Spleen (tissue), 11 donors: ENCODE results near the gene EIF5A. TPM values are rescaled to one million over a fixed set of nuclear protein-coding genes. Genes with fewer than 3 reads are reported as not detected.
A peak's percentile ranks its signal among the peaks of the same experiment; 100 is the strongest.

ENCODE experiments used
- DNase-seq: peaks from one replicate; pipeline ENCODE4 v3.0.0-alpha.2; 2020
- H3K27ac ChIP-seq, 8 donors: fragments of 200-600 bp; sonication (generic) in 7 of 8; 1 replicate in 4 of 8; 2 replicates in 4 of 8; pipeline versions ENCODE4 v1.5.0 to v1.8.0; 2016 to 2021; ENCODE audit warnings: inconsistent platforms in 4 of 8, mild to moderate bottlenecking in 4 of 8, moderate library complexity in 1 of 8
- H3K27me3 ChIP-seq, 7 donors: fragments of 200-600 bp; sonication (generic) in 6 of 7; replicated peaks in 1 of 7; 1 replicate in 4 of 7; 2 replicates in 3 of 7; pipeline versions ENCODE4 v1.5.0 to v1.8.0; 2016 to 2021; ENCODE audit warnings: inconsistent platforms in 3 of 7, mild to moderate bottlenecking in 1 of 7
- H3K36me3 ChIP-seq, 6 donors: fragments of 200-600 bp; sonication (generic) in 5 of 6; 1 replicate in 4 of 6; 2 replicates in 2 of 6; pipeline versions ENCODE4 v1.5.0 to v1.8.0; 2016 to 2021; ENCODE audit warnings: inconsistent platforms in 2 of 6
- H3K4me1 ChIP-seq, 6 donors: fragments of 200-600 bp; sonication (generic) in 5 of 6; 1 replicate in 3 of 6; 2 replicates in 3 of 6; pipeline versions ENCODE4 v1.5.0 to v1.8.0; 2016 to 2021; ENCODE audit warnings: inconsistent platforms in 3 of 6
- H3K4me3 ChIP-seq, 8 donors: fragments of 200-600 bp; sonication (generic) in 7 of 8; 1 replicate in 4 of 8; 2 replicates in 4 of 8; pipeline versions ENCODE4 v1.5.0 to v1.8.0; 2016 to 2021; ENCODE audit warnings: inconsistent platforms in 4 of 8, mild to moderate bottlenecking in 4 of 8, moderate library complexity in 2 of 8
- H3K9me3 ChIP-seq, 8 donors: fragments of 200-600 bp; sonication (generic) in 7 of 8; 1 replicate in 4 of 8; 2 replicates in 4 of 8; pipeline versions ENCODE4 v1.5.0 to v1.8.0; 2016 to 2021; ENCODE audit warnings: inconsistent platforms in 4 of 8
- CTCF ChIP-seq, 11 experiments: fragments of 200-600 bp in 7 of 11; fragments of 450-650 bp in 4 of 11; sonication (generic) in 4 of 11; IDR thresholded peaks in 8 of 11; conservative IDR thresholded peaks in 3 of 11; 1 replicate in 7 of 11; 2 replicates in 4 of 11; pipeline versions ENCODE4 v1.4.0 to v1.8.0; 2016 to 2021; ENCODE audit warnings: antibody characterized with exemption in 11 of 11, inconsistent platforms in 4 of 11, mild to moderate bottlenecking in 1 of 11
- POLR2A ChIP-seq, 3 donors: fragments of 450-650 bp; IDR thresholded peaks; one replicate each; pipeline ENCODE4 v1.5.1; 2017; ENCODE audit warnings: antibody characterized with exemption in 3 of 3, mild to moderate bottlenecking in 1 of 3
- POLR2AphosphoS5 ChIP-seq, 3 donors: sonication (generic); formaldehyde crosslinking; IDR thresholded peaks; one replicate each; pipeline ENCODE4 v1.5.1; 2017; ENCODE audit warnings: antibody characterized with exemption in 3 of 3
- WGBS, 5 donors: extraction: QIAGEN DNeasy Blood & Tissue Kit in 3 of 5; methylation state at CpG; one replicate each; pipeline versions ENCODE4 v1.1.5 to v1.1.7; 2013 to 2018; 5-methylcytosine and 5-hydroxymethylcytosine counted together
- intact Hi-C: fragments of 100-400 bp; cut with DNase I; formaldehyde crosslinking; loops from one replicate; pipeline ENCODE4 v1.15.0; 2023; ENCODE audit warnings: low total_unique reads
- polyA plus RNA-seq, 3 donors: library from polyadenylated mRNA; stranded (reverse); fragments of 200-250 nt; gene quantifications; one replicate each; pipeline ENCODE4 v1.2.1, GENCODE V29; 2013
- total RNA-seq, 7 donors: library from RNA; depleted of rRNA in 3 of 7; stranded (reverse); fragments of >200 nt in 3 of 7; fragmentation: NEBNext Ultra II Directional in 4 of 7; extraction: Animal tissue kit (Norgen Biotek cat#: 25700) in 4 of 7; gene quantifications; one replicate each; pipeline versions ENCODE4 v1.1.0 to v1.2.1, GENCODE V29; 2016 to 2021
- donor health status: healthy with polysubstance abuse.
- donor health status: DM: no; HTN: no; CAD: no; lungs with moderate emphysema.
- donor health status: DM: no; HTN: no; CAD: no.
- donor health status: Bipolar disorder and iron deficiency.
- donor health status: healthy.
- donor health status: DM: no; HTN: no; CAD: no.
- donor health status: DM: yes; HTN: yes; CAD: no.

The EIF5A gene
- total and polyA plus RNA-seq, 10 donors: 117 to 426 (median 268) TPM

GRCh38 chr17:7314719-7315569, 7.5 kb downstream of the EIF5A start, which contains the start of gene GPS2:
TSS of gene GPS2 (minus strand) at chr17:7315360. CDS start at chr17:7315052, 308 bp downstream.
- peaks cover 0 to 85% (median 64%) of the 10 kb centered on the region in 6 donors for H3K36me3 ChIP-seq
- H3K27me3 ChIP-seq: no peaks in the 10 kb centered on the region
- WGBS, 5 donors: 0 to 1% (median 0%) methylated on average over 19 to 95 of the region's 95 CpGs
- peaks cover 28 to 70% (median 55%) of the 10 kb centered on the region in 6 donors for H3K4me1 ChIP-seq
- intact Hi-C loops: no loop called here
- peak within 1 kb of the TSS; percentile 75 to 96 (median 88) for H3K4me3 ChIP-seq
- H3K9me3 ChIP-seq: no peaks in the 10 kb centered on the region
- H3K27ac ChIP-seq: peak within 1 kb of the TSS; percentile 93 to 99 (median 97)
- DNase-seq: peak; percentile 98
- TF ChIP-seq POLR2AphosphoS5 (IDR thresholded peaks at IDR 0.05): peak; percentile 98 to 99 (median 99)
- TF ChIP-seq POLR2A (IDR thresholded peaks at IDR 0.05): peak; percentile 43 to 63 (median 54)
- peak in 1 of 11 experiments; percentile 24 for TF ChIP-seq CTCF (IDR thresholded peaks at IDR 0.05 in 8 of 11, conservative IDR thresholded peaks at IDR 0.05 in 3 of 11)

GRCh38 chr17:7315570-7316235, 8.3 kb downstream of the EIF5A start:
- no peak for TF ChIP-seq CTCF (IDR thresholded peaks at IDR 0.05 in 8 of 11, conservative IDR thresholded peaks at IDR 0.05 in 3 of 11)
- no peak for TF ChIP-seq POLR2AphosphoS5 (IDR thresholded peaks at IDR 0.05)
- no peak for TF ChIP-seq POLR2A (IDR thresholded peaks at IDR 0.05)
- Histone ChIP-seq H3K27me3 (no peaks in the 10 kb centered on the region), H3K27ac (peak overlapping the region; percentile 93 to 99 (median 97)), H3K36me3 (peaks cover 0 to 85% (median 64%) of the 10 kb centered on the region in 6 donors), H3K4me1 (peaks cover 21 to 62% (median 47%) of the 10 kb centered on the region in 6 donors), H3K4me3 (peak overlapping the region; percentile 75 to 96 (median 88)), H3K9me3 (no peaks in the 10 kb centered on the region)
- intact Hi-C loops: no loop called here
- WGBS, 5 donors: 26 to 47% (median 40%) methylated on average over 23 to 30 of the region's 30 CpGs
- DNase-seq: peak; percentile 84

GRCh38 chr17:7317161-7317803, 9.9 kb downstream of the EIF5A start:
- Histone ChIP-seq H3K27me3 (no peaks in the 10 kb centered on the region), H3K9me3 (no peaks in the 10 kb centered on the region), H3K36me3 (peaks cover 0 to 85% (median 65%) of the 10 kb centered on the region in 6 donors), H3K27ac (peak overlapping the region in 2 of 8 donors; percentile 19 to 37), H3K4me3 (no peak overlapping the region), H3K4me1 (peaks cover 16 to 49% (median 38%) of the 10 kb centered on the region in 6 donors)
- WGBS, 5 donors: 72 to 88% (median 79%) methylated on average over 16 of the region's 16 CpGs
- intact Hi-C loops: no loop called here
- no peak for DNase-seq
- TF ChIP-seq CTCF (IDR thresholded peaks at IDR 0.05 in 8 of 11, conservative IDR thresholded peaks at IDR 0.05 in 3 of 11) (no peak), POLR2A (IDR thresholded peaks at IDR 0.05) (no peak), POLR2AphosphoS5 (IDR thresholded peaks at IDR 0.05) (no peak)
